HT1080 (cell line): ENCODE results near the gene TEX22. TPM values are rescaled to one million over a fixed set of nuclear protein-coding genes. Genes with fewer than 3 reads are reported as not detected.

Experiments used
- DNase-seq: peaks from one replicate; pipeline ENCODE4 v3.0.0-alpha.2; 2015; ENCODE audit warnings: low read depth
- total RNA-seq: library from RNA; depleted of rRNA; stranded (reverse); fragments of >200 nt; shearing (Covaris generic); gene quantifications from 2 replicates; pipeline ENCODE4 v1.2.3, GENCODE V29; 2014; rRNA removed

The TEX22 gene
- total RNA-seq, 1 experiment from 2014 or later: not detected

- no peak for DNase-seq
Measured at GRCh38 chr14:105455086-105455640, 56.8 kb downstream of the TEX22 start.

GRCh38 chr14:105455766-105456660, 57.7 kb downstream of the TEX22 start:
- DNase-seq: no peak

DNA sequence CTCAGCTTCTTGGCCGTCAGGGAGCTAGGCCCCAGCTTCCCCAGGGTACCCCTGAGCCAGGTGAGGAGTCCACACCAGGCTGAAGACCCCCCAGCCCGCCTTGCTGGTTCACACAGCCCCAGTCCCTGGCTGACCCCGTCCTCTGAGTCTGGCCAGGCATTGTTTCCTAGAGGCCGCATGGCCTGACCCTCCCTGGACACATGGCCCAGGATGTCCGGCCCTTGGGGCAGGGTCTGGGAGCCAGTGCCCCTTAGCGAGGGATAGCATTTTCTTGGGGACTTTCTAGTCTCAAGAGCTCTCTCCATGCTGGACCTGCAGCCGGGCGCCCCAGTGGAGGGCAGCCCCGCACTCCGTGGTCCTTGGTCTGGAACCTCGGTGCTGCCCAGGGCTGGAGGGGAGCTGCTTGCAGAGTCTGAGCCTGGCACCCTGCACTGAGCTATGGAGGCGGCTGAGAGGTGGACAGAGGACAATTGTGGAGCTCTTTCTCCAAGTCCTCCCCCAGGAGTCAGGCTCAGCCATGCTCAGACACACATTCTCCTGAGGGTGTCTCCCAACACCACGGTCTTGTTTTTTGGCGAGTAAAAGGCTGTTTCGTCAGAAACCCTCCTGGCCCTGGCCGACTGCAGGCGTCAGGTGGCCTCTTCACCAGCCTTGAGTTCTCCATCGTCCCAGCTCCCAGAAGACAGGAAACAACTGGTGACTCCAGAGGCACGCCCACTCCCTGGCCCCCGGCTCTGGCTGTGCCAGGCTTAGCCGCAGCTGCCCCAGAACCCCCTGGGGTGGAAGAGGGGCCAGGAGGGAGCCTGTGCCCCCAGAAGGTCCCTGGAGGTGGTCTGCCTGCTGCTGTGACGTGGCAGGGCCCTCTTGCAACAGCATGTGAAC, 58.6 kb downstream of the TEX22 start:
- DNase-seq: no peak

DNA sequence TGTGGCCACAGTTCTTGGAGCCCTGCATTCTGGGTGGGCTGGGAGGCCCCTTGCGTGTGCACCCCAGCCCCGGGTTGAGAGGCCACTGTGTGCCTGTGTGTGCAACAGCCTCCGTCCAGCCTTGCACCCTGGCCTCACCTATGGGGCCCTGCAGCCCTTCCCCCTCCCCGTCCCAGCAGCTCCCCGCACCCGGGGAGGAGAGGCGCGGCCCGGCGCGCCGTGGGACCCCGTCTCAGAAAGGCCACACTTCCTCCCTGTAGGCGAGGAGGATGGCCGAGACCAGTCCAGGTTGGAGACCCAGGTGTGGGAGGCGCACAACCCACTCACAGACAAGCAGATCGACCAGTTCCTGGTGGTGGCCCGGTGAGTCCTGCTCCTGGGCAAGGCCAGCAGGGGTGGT, 59.7 kb downstream of the TEX22 start:
- no peak for DNase-seq

DNA sequence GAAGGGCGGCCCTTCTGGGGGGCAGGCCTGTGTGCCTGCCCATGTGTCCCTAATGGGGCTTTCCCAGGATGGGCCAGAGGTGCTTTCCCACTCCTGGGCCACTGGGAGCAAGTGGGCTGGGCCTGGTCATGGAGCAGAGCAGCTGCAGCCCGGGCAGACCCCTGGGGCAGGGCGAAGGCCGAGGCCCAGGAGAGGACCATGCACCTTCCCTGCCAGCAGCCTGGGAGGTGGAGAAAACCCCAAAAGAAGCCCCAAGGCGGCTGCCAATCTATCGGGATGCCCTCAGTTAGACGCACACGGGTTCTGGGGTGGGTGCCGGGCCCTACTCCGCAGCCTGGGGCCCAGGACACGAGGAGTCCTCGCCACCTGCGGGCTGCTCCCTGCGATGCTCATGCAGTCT, 60.2 kb downstream of the TEX22 start:
- DNase-seq: no peak

DNA sequence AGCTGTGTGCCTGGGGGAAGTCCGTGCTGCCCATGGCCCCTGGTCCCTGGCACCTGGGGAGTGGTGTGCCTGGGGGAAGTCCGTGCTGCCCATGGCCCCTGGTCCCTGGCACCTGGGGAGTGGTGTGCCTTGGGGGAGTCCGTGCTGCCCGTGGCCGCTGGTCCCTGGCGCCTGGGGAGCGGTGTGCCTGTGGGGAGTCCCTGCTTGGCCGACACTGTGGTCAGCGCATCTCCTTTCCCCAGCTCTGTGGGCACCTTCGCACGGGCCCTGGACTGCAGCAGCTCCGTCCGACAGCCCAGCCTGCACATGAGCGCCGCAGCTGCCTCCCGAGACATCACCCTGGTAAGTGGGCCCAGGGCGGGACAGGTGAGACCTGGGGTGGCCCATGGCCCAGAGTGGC, 61.8 kb downstream of the TEX22 start:
- DNase-seq: no peak

DNA sequence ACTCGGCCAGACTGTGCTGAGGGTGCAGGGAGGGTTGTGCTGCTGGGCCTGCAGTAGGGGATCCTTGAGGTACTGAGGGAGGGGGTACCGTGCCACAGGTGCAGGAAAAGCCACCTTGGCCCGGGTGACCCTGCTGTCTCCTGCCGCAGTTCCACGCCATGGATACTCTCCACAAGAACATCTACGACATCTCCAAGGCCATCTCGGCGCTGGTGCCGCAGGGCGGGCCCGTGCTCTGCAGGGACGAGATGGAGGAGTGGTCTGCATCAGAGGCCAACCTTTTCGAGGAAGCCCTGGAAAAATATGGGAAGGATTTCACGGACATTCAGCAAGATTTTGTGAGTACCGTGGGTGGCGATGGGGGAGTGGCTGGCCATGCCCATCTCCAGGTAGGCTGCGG, 62.3 kb downstream of the TEX22 start:
- no peak for DNase-seq

GRCh38 chr14:105461903-105462302, 63.6 kb downstream of the TEX22 start:
- no peak for DNase-seq

Other genes with a start within 250 kb of the TEX22 start
- 0.47 and 0.48 TPM in 2 replicates for gene JAG2, start 229.8 kb upstream of the TEX22 start, total RNA-seq
- 14.2 and 21.4 TPM in 2 replicates for gene NUDT14, start 217.2 kb upstream of the TEX22 start, total RNA-seq
- 8.3 and 9.3 TPM in 2 replicates for gene BTBD6, start 150.0 kb upstream of the TEX22 start, total RNA-seq
- 25.4 and 25.6 TPM in 2 replicates for gene BRF1, start 97.5 kb upstream of the TEX22 start, total RNA-seq
- 33.0 and 33.3 TPM in 2 replicates for gene PACS2, start 83.8 kb upstream of the TEX22 start, total RNA-seq
- 57.8 and 78.4 TPM in 2 replicates for gene MTA1, start 21.3 kb downstream of the TEX22 start, total RNA-seq
- gene CRIP2, start 76.3 kb downstream of the TEX22 start, total RNA-seq: 99.3 and 127 TPM in 2 replicates
- gene CRIP1, start 88.3 kb downstream of the TEX22 start, total RNA-seq: 1.8 TPM in 1 of 2 replicates, not detected in the other
- 49.3 and 50.2 TPM in 2 replicates for gene TEDC1, start 92.7 kb downstream of the TEX22 start, total RNA-seq
- 3.5 and 4.4 TPM in 2 replicates for gene TMEM121, start 128.0 kb downstream of the TEX22 start, total RNA-seq